ENCODE data around the gene SYNGAP1. TPM values are rescaled to one million over a fixed set of nuclear protein-coding genes. Genes with fewer than 3 reads are reported as not detected.
"Not testable (repeated sequence)": the region's sequence is repeated elsewhere in the genome, so short reads cannot be mapped to it uniquely, and the experiment has no call there.

Gene SYNGAP1
- total and polyA plus RNA-seq, 2 of the 4 experiments (the other 2 are of a cell fraction) = 1.4 to 17.0 TPM

DNA sequence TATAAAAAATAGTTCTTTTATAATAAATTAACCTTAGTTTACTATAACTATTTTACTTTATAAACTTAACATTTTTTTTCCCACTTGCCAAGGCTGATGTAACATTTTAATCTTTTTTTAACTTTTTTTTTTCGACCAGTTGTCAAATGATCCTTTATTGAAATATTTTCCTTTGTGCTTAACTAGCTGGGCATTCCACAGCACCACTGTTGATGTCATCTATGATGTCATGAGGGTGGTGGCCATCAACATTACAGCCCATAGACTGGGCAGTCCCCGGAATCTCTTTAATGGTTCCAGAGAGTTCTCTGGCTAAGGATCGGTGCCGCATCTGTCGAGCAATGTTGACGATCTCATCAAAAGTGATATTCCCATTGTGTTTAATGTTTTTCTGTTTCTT is 20.0 kb upstream of the SYNGAP1 start:
- H2BK15ac ChIP-seq (ENCODE audit: low read depth, low read length); in situ Hi-C loops (cut with MboI; ENCODE audit: low sequenced_read_pairs); H3K9me1 ChIP-seq (ENCODE audit: insufficient read depth, low read length); dilution Hi-C loops (cut with HindIII; ENCODE audit: low sequenced_read_pairs, unreplicated experiment); H3K27ac ChIP-seq (ENCODE audit: insufficient read depth, low read length); H3K4me2 ChIP-seq (ENCODE audit: low read depth, low read length); H3K23ac ChIP-seq (ENCODE audit: low read depth, low read length); DNase-seq; H3K4me1 ChIP-seq (ENCODE audit: control insufficient read depth, insufficient read depth, low read length); POLR2A ChIA-PET (ENCODE audit: unreplicated experiment); ATAC-seq (ENCODE audit: low read depth); H2AK5ac ChIP-seq (ENCODE audit: low read depth, low read length); H3K56ac ChIP-seq (ENCODE audit: extremely low read depth, insufficient read depth, low read length); H3K4me3 ChIP-seq (ENCODE audit: insufficient read depth, low read depth, low read length); H4K20me1 ChIP-seq (ENCODE audit: insufficient read depth, low read length); H2BK5ac ChIP-seq (ENCODE audit: low read depth, low read length, poor library complexity, severe bottlenecking); intact Hi-C loops (cut with micrococcal nuclease); H3K18ac ChIP-seq (ENCODE audit: low read depth, low read length); H4K8ac ChIP-seq (ENCODE audit: low read depth in 2 of 2, low read length in 2 of 2); H3K9me3 ChIP-seq (ENCODE audit: control insufficient read depth, insufficient read depth, low read length); H2AFZ ChIP-seq (replicated peaks; ENCODE audit: low read length, poor library complexity); H4K5ac ChIP-seq (ENCODE audit: low read depth, low read length); H3K9ac ChIP-seq (ENCODE audit: low read depth, low read length); H2BK20ac ChIP-seq (ENCODE audit: low read depth, low read length); BruUV-seq (replicated peaks); H2BK120ac ChIP-seq (ENCODE audit: low read depth, low read length); H3K4ac ChIP-seq (ENCODE audit: low read depth, low read length); H2AK9ac ChIP-seq (replicated peaks; ENCODE audit: low read depth, low read length, poor library complexity); H4K91ac ChIP-seq (ENCODE audit: insufficient read depth, low read depth, low read length); CTCF ChIA-PET; H3K27me3 ChIP-seq (ENCODE audit: control insufficient read depth, insufficient read depth, low read length); H3K14ac ChIP-seq (replicated peaks; ENCODE audit: low read depth, low read length): not testable (repeated sequence)
- H3K79me1 ChIP-seq (ENCODE audit: low read depth in 1 of 2, low read length in 2 of 2) = peaks cover 37 to 56% of the 10 kb centered on the region in 2 experiments
- no CpG with 5 or more reads among the region's 6 CpGs for WGBS, 2 experiments (ENCODE audit: extremely low coverage in 2 of 2, insufficient read length in 1 of 2)
- peaks cover 15% of the 10 kb centered on the region for H3K36me3 ChIP-seq (ENCODE audit: control insufficient read depth, insufficient read depth, low read length)
